DMS79 treated with DMSO at 0.1 percent for 48 hours (cell line): ENCODE measurements around the gene PIGU.

Experiments
- DNase-seq: peaks from one replicate; lab custom pipeline; 2025; lab: John Stamatoyannopoulos, UW

Gene PIGU

DNA sequence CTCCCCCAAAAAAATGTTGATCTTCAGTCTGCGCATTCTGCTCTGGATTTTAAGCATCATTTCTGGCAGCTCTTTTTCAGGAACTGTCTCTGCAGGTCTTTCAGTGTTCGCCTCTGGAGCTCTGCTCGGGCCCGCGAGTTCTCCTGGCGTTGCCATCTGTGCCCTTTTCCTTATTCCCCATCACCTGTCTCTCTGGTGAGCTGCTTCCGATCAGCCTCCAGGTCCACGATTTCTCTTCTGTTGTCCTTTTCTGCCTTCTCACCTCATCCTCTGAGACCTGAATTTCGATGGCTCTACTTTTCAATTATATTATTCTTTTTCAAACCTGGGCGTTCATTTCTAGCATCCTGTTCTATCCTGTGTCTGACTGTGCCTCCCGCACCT is 119.0 kb downstream of the PIGU start:
- DNase-seq, result peak; percentile 27

DNA sequence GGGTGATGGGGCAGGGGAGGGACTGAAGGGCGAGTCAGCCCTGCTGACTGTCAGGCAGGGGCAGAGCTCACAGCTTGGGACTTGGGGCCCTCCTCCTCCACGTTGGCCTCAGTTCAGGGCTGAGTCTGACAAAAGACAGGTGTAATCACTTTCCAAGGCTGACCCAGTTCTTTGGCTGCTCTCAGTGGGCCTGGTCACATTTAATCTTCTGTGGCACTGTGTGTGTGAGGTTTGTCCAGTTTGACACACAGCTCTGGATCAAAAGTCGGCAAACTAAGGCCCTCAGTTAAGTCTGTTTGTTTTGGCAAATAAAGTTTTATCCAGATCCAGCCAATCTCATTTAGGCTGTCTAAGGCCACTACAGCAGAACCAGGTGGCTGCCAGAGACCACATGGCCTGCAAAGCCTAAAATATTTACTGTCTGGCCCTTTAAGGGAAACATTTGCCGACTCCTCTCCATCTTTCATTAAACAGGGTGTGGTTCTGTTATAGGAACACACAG is 123.5 kb downstream of the PIGU start:
- DNase-seq, result no peak

DNA sequence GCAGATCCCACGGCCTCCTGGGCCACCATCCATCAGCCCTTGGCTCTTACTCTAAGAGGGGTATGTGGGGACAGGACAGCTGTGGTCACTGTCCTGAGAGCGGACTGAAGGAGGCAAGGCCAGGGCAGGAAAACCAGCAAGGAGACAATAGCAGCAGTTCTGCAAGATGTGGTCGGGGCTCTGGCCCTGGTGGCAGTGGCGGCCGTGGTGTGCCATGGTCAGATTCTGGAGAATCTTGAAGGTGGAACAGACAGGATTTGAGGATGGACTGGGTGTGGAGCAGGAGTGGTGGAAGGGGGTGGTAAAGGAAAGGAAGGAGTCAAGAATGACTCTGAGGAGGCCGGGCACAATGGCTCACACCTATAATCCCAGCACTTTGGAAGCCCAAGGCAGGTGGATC is 124.3 kb downstream of the PIGU start:
- DNase-seq, result no peak

DNA sequence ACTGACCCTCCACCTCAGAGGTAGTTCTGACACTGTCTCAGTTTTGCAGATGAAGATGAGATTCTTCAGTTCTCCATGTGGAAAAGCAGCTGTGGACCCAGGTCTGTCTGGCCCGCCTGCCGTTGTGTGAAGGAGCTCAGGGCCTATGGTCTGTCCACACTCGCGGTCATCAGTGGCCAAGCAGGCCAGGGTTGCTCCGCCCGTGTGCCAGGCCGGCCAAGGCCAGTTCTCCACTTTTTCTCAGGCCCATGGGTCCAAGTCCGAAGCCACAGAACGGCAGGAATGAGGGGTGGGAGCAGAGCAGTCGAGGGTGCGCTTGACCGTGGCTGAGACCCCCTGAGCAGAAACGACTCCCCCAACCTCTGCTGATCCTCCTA is 127.0 kb downstream of the PIGU start:
- DNase-seq, result no peak

DNA sequence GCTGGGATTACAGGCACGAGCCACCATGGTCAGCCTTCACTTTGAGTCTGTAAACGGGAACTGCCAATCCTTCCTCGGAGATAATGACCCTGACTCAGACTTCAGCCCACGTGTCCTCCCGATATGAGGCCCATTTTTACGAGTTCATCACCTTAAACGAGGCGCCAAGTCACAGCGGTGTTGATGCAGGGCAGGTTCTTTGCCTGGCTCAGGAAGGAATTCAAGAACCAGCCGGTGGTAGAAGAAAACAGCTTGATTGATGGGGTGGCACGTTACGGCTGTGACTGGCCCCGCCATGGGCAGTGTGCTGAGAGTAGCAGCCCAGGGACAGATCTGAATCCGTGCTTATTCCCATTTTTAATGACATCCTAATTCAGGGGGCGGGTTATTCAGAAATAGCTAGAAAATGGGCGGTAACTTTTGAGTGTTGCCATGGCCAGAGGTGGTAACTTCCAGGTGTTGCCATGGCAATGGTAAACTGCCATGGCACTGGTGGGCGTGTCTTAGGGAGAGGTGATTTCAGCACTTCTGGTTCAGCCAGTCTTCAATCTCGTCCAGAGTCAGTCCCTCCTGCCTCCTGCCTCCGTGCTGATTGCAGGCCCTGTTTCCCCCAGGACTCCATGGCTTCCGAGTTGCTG is 127.5 kb downstream of the PIGU start:
- no peak for DNase-seq

DNA sequence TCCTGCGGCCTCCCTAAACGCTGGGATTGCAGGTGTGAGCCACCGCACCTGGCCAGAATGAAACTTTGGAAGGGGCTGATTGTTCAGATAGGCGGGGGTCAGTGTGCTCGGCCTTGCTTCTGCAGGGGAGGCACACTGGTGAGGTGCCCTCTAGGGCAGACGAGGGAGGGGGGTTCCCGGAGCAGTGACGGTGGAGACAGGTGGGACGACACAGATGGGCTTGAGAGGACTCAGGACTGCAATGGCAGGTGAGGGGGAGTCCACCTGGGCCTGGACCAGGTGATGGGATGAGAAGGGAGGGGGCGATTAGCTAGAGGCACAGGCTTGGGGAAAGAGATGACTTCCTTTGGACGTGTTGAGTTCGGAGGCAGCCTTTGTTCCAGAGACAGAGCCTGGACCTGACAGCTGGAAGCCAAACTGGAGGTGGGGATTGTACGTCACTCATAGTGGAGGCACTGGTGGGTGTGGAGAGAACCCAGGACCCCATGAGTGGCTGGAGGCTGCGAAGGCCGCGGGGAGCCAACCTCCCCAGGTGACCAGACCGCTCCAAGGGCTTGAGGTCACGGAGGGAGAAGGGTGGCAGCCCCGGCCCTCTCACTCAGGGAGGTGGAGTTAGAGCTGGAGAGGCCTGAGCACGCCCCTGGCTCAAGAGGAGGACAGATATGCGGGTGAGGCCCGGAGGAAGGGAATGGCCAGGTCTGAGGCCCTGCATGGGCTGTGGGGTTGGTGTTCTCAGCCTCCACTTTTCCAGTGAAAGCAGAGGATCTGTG is 128.9 kb downstream of the PIGU start:
- DNase-seq, result no peak

DNA sequence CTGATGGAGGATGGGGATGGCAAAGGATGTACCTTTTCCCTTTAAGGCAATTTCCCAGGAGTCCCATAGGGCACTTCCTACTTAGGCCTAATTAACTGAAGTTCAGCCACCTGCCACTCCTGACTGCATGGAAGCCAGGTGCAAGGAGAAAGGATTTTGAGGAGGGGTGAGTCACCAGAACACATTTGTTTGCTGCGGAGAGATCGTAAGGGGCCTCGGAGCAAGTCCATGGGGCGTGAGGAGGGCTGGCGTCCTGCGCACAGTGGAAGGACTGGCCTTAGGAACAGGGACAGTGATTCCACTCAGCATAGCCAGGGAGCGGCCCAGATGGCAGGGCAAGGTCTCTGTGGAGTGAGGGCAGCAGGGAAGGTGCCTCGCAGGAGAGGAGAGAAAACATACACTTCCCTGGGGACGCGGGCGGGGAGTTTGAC is 130.1 kb downstream of the PIGU start:
- peak; percentile 87 for DNase-seq

GRCh38 chr20:34544109-34544796 is 132.6 kb downstream of the PIGU start:
- peak; percentile 15 for DNase-seq

DNA sequence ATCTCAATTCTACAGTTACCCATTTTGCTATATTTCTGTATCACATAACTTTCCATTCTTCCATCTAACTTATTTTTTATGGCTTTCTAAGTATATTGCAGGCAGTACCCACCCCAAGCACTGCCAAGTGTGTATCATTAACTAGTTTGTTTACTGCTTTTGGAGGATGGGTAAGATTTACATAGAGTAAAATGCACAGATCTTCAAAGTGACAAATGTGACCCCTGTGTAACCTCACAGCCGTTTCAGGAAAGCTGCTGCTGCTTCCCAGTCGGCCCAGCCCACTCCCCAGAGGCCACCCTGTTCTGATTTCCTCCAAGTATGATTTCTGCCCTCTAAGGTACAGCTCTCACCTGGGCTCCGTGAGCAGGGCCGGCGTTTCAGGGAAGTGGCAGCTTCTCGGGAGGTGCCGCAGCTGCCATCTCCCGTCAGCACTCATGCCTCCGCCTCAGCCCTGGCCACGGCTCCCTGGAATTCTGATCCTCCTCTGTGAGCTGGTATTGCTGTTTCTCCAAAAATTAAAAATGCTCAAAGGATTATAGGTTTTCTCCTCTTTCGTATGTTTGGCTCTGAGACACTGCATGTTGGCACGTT is 133.3 kb downstream of the PIGU start:
- no peak for DNase-seq

- DNase-seq, result no peak
These were observed 134.5 kb downstream of the PIGU start for GRCh38 chr20:34542439-34542838.

GRCh38 chr20:34541917-34542316 is 135.0 kb downstream of the PIGU start:
- no peak for DNase-seq

GRCh38 chr20:34541264-34541901 is 135.5 kb downstream of the PIGU start:
- no peak for DNase-seq

GRCh38 chr20:34540596-34541263 is 136.2 kb downstream of the PIGU start:
- DNase-seq, result no peak

GRCh38 chr20:34539756-34540155 is 137.1 kb downstream of the PIGU start:
- DNase-seq, result no peak

- no peak for DNase-seq
These were observed 138.2 kb downstream of the PIGU start for GRCh38 chr20:34538671-34539123.

GRCh38 chr20:34537651-34538050 is 139.2 kb downstream of the PIGU start:
- DNase-seq, result no peak

DNA sequence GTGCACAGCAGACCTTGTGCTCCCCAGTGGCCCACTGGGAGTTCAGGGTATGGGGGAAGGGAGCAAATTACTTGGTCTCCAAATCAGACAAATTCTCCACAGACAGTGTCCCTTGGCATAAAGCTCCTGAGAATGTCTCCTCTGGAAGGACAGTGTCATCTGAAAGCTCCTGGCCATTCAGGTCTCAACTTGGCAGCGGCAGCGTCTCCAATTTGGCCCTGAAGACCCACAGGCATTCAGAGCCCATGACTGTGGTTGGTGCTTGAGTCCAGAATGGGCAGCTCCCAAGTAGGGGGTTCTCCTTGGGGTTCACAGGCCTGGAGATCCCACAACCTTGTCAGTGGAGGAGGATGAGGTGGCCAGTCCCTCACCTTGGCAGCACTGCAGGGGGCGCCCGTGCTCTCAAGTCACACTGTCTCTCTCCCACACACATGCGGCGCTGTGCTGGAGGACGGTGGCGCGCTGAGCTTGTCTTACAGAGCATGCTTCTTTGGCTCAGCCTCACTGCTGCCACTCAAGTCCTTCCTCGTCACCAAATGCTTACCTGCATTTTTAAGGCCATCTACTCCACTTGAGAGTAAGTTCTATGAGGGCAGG is 140.0 kb downstream of the PIGU start:
- no peak for DNase-seq

DNA sequence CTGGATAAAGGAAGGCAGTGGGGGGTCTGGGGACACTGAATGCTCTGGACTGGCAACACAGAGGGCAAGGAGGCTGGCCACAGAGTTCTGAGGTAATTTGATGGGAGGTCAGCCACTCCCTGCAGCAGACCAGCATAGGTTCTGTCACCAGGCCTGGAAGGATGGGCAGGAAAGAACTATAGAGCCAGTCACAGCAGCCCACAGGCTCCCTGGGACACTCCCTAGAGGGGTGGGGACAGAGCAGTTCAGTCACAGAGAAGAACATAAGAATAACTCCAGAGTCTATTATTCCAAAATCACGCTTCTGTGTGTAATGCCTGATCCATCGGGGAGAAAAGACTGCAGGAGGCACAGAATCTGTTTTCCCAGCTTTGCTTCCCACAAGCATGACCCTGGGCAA is 141.0 kb downstream of the PIGU start:
- DNase-seq, result no peak

DNA sequence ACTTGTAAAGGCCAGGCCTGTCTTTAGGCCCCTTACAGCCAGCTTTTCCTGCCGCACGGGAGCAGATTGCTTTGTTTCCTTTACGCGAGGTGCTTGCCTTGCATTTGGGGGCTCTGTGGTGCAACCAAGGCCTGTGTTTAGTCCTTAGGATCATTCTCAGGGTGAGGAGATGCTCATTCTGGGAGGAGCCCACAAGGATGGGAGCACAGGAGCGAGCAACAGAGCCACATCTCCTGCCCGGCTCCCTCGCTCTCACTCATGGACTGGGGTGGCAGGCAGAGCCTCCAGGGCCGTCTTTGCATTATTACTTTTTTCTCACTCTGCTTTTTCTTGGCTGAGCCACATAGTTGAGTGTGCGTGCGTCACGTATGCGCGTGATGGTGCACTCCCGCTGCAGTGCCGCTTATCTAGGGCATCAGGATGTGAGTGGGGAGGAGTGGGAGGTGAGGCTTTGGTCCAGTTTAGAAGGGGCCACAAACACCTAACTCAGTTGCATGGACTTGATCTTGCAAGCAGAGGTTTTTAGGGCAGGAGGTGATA is 141.5 kb downstream of the PIGU start:
- DNase-seq, result no peak

DNA sequence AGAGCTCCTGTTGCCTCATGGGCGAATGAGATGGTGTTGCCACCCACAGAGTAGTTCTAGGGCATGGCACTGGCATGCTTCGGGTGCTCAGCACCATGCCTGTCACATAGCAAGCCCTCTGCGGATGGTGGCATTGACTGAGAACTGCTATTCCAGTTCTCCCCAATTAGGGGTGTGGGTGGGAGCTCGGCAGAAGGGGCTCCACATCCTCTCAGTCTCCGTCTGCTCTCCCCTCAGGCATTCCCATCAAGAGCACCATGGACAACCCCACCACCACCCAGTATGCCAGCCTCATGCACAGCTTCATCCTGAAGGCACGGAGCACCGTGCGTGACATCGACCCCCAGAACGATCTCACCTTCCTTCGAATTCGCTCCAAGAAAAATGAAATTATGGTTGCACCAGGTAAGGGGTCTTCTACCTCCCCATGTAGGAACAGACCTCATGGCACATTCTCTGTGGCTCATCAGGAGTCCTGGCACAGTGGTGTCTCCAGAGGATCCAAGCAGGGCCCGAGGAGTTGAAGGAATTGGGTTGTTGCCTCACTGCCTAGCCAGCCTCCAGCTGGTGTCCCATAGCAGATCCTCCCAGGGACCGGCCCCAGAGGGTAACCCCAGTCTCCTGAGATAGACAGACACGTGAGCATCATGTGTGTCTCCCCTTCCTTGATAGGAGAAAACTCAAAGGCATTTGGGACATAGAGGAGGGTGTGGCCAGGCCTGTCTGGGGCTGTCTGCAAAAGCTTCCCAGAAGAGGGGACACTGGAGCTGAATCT is 142.3 kb downstream of the PIGU start:
- no peak for DNase-seq
